Caco-2 (cell line): ENCODE measurements around the gene RPS4Y2. TPM values are rescaled to one million over a fixed set of nuclear protein-coding genes. Genes with fewer than 3 reads are reported as not detected.

Experiments used
- Bru-seq: library from RNA; stranded (reverse); fragments of 400-500 nt; gene quantifications from one replicate; lab custom pipeline; 2021; lab: Mats Ljungman, UMichigan
- BruChase-seq, 2 experiments: library from RNA; stranded (reverse); fragments of 400-500 nt; gene quantifications; one replicate each; lab custom pipeline; 2021; lab: Mats Ljungman, UMichigan
- BruUV-seq: library from RNA; stranded (reverse); fragments of 400-500 nt; replicated peaks from 2 replicates; lab custom pipeline; 2021; lab: Mats Ljungman, UMichigan
- CTCF ChIA-PET: fragments of 300-600 bp; sonication (Branson Sonifier 250); formaldehyde crosslinking; loops from one replicate; lab custom pipeline; 2022; ENCODE audit warnings: antibody characterized with exemption; lab: Charles Lee
- POLR2A ChIA-PET: fragments of 300-600 bp; sonication (Branson Sonifier 250); formaldehyde crosslinking; loops from one replicate; lab custom pipeline; 2022; ENCODE audit warnings: antibody characterized with exemption; lab: Charles Lee
- DNase-seq, 2 experiments: peaks; one replicate each; pipeline versions ENCODE4 v3.0.0 to v3.0.0-alpha.2; 2020 to 2022
- H3K27me3 ChIP-seq: replicated peaks from 2 replicates; pipeline ENCODE4 v1.6.0; 2011; ENCODE audit warnings: low read length; ENCODE audit not compliant: control insufficient read depth, insufficient read depth
- H3K36me3 ChIP-seq: 2 replicates; pipeline ENCODE4 v1.5.1; 2011; ENCODE audit warnings: low read length; ENCODE audit not compliant: control insufficient read depth, insufficient read depth
- H3K4me1 ChIP-seq: fragments of 250-450 bp; sonication (Bioruptor Pico); 2 replicates; pipeline ENCODE4 v1.5.1; 2020; ENCODE audit warnings: mild to moderate bottlenecking
- H3K4me3 ChIP-seq: 2 replicates; pipeline ENCODE4 v1.5.1; 2011; ENCODE audit warnings: low read depth, mild to moderate bottlenecking, control low read depth, low read length
- H3K9me3 ChIP-seq: fragments of 250-450 bp; sonication (Bioruptor Pico); 2 replicates; pipeline ENCODE4 v1.5.1; 2020; ENCODE audit warnings: mild to moderate bottlenecking, moderate library complexity
- H3K27ac Mint-ChIP-seq: one replicate; pipeline ENCODE4 v1.8.0; 2022; ENCODE audit warnings: mixed read lengths; ENCODE audit not compliant: unreplicated experiment
- H3K27me3 Mint-ChIP-seq: one replicate; pipeline ENCODE4 v1.8.0; 2022; ENCODE audit warnings: mixed read lengths; ENCODE audit not compliant: insufficient read depth, unreplicated experiment
- H3K36me3 Mint-ChIP-seq: one replicate; pipeline ENCODE4 v1.8.0; 2022; ENCODE audit warnings: mild to moderate bottlenecking, mixed read lengths; ENCODE audit not compliant: insufficient read depth, unreplicated experiment
- H3K4me1 Mint-ChIP-seq: one replicate; pipeline ENCODE4 v1.8.0; 2022; ENCODE audit warnings: low read depth, mixed read lengths; ENCODE audit not compliant: unreplicated experiment
- H3K4me3 Mint-ChIP-seq: one replicate; pipeline ENCODE4 v1.8.0; 2022; ENCODE audit warnings: mild to moderate bottlenecking, moderate library complexity, mixed read lengths; ENCODE audit not compliant: unreplicated experiment
- H3K9me3 Mint-ChIP-seq: one replicate; pipeline ENCODE4 v1.8.0; 2022; ENCODE audit warnings: mixed read lengths; ENCODE audit not compliant: unreplicated experiment
- CTCF ChIP-seq, 2 experiments: fragments of 200-600 bp in 1 of 2; IDR thresholded peaks; 1 replicate in 1 of 2; 2 replicates in 1 of 2; pipeline versions ENCODE4 v1.5.1 to v1.8.0; 2011 to 2022; ENCODE audit warnings: antibody characterized with exemption in 1 of 2, control low read depth in 1 of 2, inconsistent platforms in 1 of 2, low read depth in 1 of 2, low read length in 1 of 2, mild to moderate bottlenecking in 1 of 2, moderate library complexity in 1 of 2; ENCODE audit not compliant: insufficient read depth in 1 of 2, severe bottlenecking in 1 of 2, unreplicated experiment in 1 of 2
- intact Hi-C: fragments of 100-400 bp; cut with micrococcal nuclease; formaldehyde crosslinking; loops from one replicate; pipeline ENCODE4 v1.10.0; 2022; ENCODE audit not compliant: unreplicated experiment
- long read RNA-seq: library from polyadenylated mRNA; stranded (forward); transcript quantifications from one replicate; pipeline ENCODE4 v2.0.0, GENCODE V29; 2022
- total RNA-seq: library from RNA; stranded (reverse); gene quantifications from 2 replicates; pipeline ENCODE4 v1.2.3, GENCODE V29; 2022

Gene RPS4Y2
- not detected in 2 replicates for total RNA-seq
- not detected for Bru-seq, nascent RNA
- BruChase-seq, experiment 1, labeled RNA remaining after a 2-hour chase: not detected
- BruChase-seq, experiment 2, labeled RNA remaining after a 6-hour chase: not detected
- long read RNA-seq: 0 reads

GRCh38 chrY:20755808-20756207 is at the start of gene RPS4Y2:
TSS of gene RPS4Y2 (plus strand) at chrY:20756108. CDS start at chrY:20756164, 56 bp downstream.
- no peak for TF ChIP-seq CTCF (IDR thresholded peaks at IDR 0.05; ENCODE audit: insufficient read depth in 1 of 2, low read depth in 1 of 2, low read length in 1 of 2, severe bottlenecking in 1 of 2, unreplicated experiment in 1 of 2)
- no peaks in the 10 kb centered on the region for H3K9me3 Mint-ChIP-seq
- DNase-seq: no peak
- no peaks in the 10 kb centered on the region for H3K4me1 Mint-ChIP-seq
- H3K27ac Mint-ChIP-seq: no peak within 1 kb of the TSS
- no peaks in the 10 kb centered on the region for H3K36me3 ChIP-seq
- H3K9me3 ChIP-seq: no peaks in the 10 kb centered on the region
- no TSS peak for BruUV-seq
- POLR2A ChIA-PET: no interaction called here
- no peaks in the 10 kb centered on the region for H3K27me3 ChIP-seq
- CTCF ChIA-PET: no interaction called here
- intact Hi-C loops: no loop called here
- H3K36me3 Mint-ChIP-seq: no peaks in the 10 kb centered on the region
- H3K4me3 ChIP-seq: no peak within 1 kb of the TSS
- no peaks in the 10 kb centered on the region for H3K27me3 Mint-ChIP-seq
- H3K4me3 Mint-ChIP-seq: no peak within 1 kb of the TSS
- no peaks in the 10 kb centered on the region for H3K4me1 ChIP-seq

GRCh38 chrY:20714391-20714790 is 41.5 kb upstream of the RPS4Y2 start:
- Mint-ChIP-seq H3K36me3 (no peaks in the 10 kb centered on the region), H3K4me3 (no peak overlapping the region), H3K4me1 (no peaks in the 10 kb centered on the region), H3K9me3 (no peaks in the 10 kb centered on the region), H3K27ac (no peak overlapping the region), H3K27me3 (no peaks in the 10 kb centered on the region)
- H3K27me3 ChIP-seq: no peaks in the 10 kb centered on the region
- no peaks in the 10 kb centered on the region for H3K36me3 ChIP-seq
- H3K4me1 ChIP-seq: no peaks in the 10 kb centered on the region
- no peaks in the 10 kb centered on the region for H3K9me3 ChIP-seq
- intact Hi-C loops: no loop called here
- no peak overlapping the region for H3K4me3 ChIP-seq
- CTCF ChIA-PET: no interaction called here
- POLR2A ChIA-PET: no interaction called here
- no peak for DNase-seq
- no TSS peak for BruUV-seq
- TF ChIP-seq CTCF (IDR thresholded peaks at IDR 0.05; ENCODE audit: insufficient read depth in 1 of 2, low read depth in 1 of 2, low read length in 1 of 2, severe bottlenecking in 1 of 2, unreplicated experiment in 1 of 2): no peak

GRCh38 chrY:20726184-20726907 is 29.6 kb upstream of the RPS4Y2 start:
- no peak for TF ChIP-seq CTCF (IDR thresholded peaks at IDR 0.05; ENCODE audit: insufficient read depth in 1 of 2, low read depth in 1 of 2, low read length in 1 of 2, severe bottlenecking in 1 of 2, unreplicated experiment in 1 of 2)
- H3K36me3 ChIP-seq: no peaks in the 10 kb centered on the region
- DNase-seq: no peak
- intact Hi-C loops: no loop called here
- ChIA-PET CTCF (no interaction called here), POLR2A (no interaction called here)
- BruUV-seq: no TSS peak
- Mint-ChIP-seq H3K4me1 (no peaks in the 10 kb centered on the region), H3K27me3 (no peaks in the 10 kb centered on the region), H3K4me3 (no peak overlapping the region), H3K27ac (no peak overlapping the region), H3K9me3 (no peaks in the 10 kb centered on the region), H3K36me3 (no peaks in the 10 kb centered on the region)
- no peaks in the 10 kb centered on the region for H3K9me3 ChIP-seq
- no peaks in the 10 kb centered on the region for H3K27me3 ChIP-seq
- no peak overlapping the region for H3K4me3 ChIP-seq
- no peaks in the 10 kb centered on the region for H3K4me1 ChIP-seq
